Left cardiac atrium (tissue), 4 donors: ENCODE measurements around the gene MYO3A. TPM values are rescaled to one million over a fixed set of nuclear protein-coding genes. Genes with fewer than 3 reads are reported as not detected.
"Not testable (repeated sequence)": the region's sequence is repeated elsewhere in the genome, so short reads cannot be mapped to it uniquely, and the experiment has no call there.

Experiments used
- ATAC-seq, 2 donors: fragments of 200-7000 bp; cut with Tn5 transposase; one replicate each; pipeline ENCODE4 v1.9.1; 2020; ENCODE audit warnings: mild to moderate bottlenecking in 2 of 2, moderate library complexity in 2 of 2
- DNase-seq: peaks from one replicate; pipeline ENCODE4 v3.0.0-alpha.2; 2020
- intact Hi-C, 2 donors: fragments of 100-400 bp; cut with DNase I; formaldehyde crosslinking; loops; one replicate each; pipeline versions ENCODE4 v1.14.1 to v1.15.1; 2022 to 2023
- total RNA-seq, 2 donors: library from RNA; stranded (reverse); fragmentation: NEBNext Ultra II Directional; extraction: Animal tissue kit (Norgen Biotek cat#: 25700); gene quantifications; one replicate each; pipeline ENCODE4 v1.2.1, GENCODE V29; 2021
- donor health status: DM: no; HTN: yes; CAD: no.
- donor health status: DM: no; HTN: yes; CAD: no; lungs with severe emphysema.
- donor health status: DM: yes; HTN: yes; CAD: no.
- donor health status: Dilated cardiomyopathy.

The MYO3A gene
- total RNA-seq, 2 donors from 2014 or later: not detected

GRCh38 chr10:25974897-25975459 is 40.9 kb downstream of the MYO3A start:
- no peak for DNase-seq

GRCh38 chr10:25978771-25979170 is 44.7 kb downstream of the MYO3A start:
- DNase-seq (no peak), ATAC-seq (no peak)
- intact Hi-C loops: no loop called here

More at GRCh38 chr10:25974897-25975459, 40.9 kb downstream of the MYO3A start:
- intact Hi-C loops: no loop called here
- no peak for ATAC-seq

GRCh38 chr10:25982107-25982506 is 48.1 kb downstream of the MYO3A start:
- intact Hi-C loops: no loop called here
- DNase-seq: no peak
- no peak for ATAC-seq

- DNase-seq (no peak), ATAC-seq (no peak)
- intact Hi-C loops: no loop called here
Measured at GRCh38 chr10:25988583-25988982, 54.6 kb downstream of the MYO3A start.

GRCh38 chr10:25989951-25990350 is 55.9 kb downstream of the MYO3A start:
- DNase-seq (no peak), ATAC-seq (no peak)

GRCh38 chr10:25999295-25999981 is 65.4 kb downstream of the MYO3A start:
- no peak for ATAC-seq
- no peak for DNase-seq
- intact Hi-C loops: no loop called here

More at GRCh38 chr10:25989951-25990350, 55.9 kb downstream of the MYO3A start:
- intact Hi-C loops: no loop called here

GRCh38 chr10:26000971-26001370 is 66.9 kb downstream of the MYO3A start:
- no peak for ATAC-seq
- DNase-seq: no peak
- intact Hi-C loops: no loop called here

GRCh38 chr10:26002466-26002865 is 68.4 kb downstream of the MYO3A start:
- ATAC-seq: not testable (repeated sequence)

GRCh38 chr10:26015092-26015491 is 81.1 kb downstream of the MYO3A start:
- intact Hi-C loops: no loop called here
- ATAC-seq (peak in 1 of 2 donors; percentile 48), DNase-seq (no peak)

More at GRCh38 chr10:26002466-26002865, 68.4 kb downstream of the MYO3A start:
- DNase-seq, intact Hi-C loops: not testable (repeated sequence)

- intact Hi-C loops: no loop called here
- no peak for DNase-seq
- no peak for ATAC-seq
Measured at GRCh38 chr10:26022831-26023230, 88.8 kb downstream of the MYO3A start.

- intact Hi-C loops: no loop called here
- DNase-seq (no peak), ATAC-seq (no peak)
Measured at GRCh38 chr10:26024303-26024702, 90.3 kb downstream of the MYO3A start.

- DNase-seq: no peak
- no peak for ATAC-seq
- intact Hi-C loops: no loop called here
Measured at GRCh38 chr10:26025523-26025922, 91.5 kb downstream of the MYO3A start.

- intact Hi-C loops: no loop called here
- DNase-seq: no peak
- no peak for ATAC-seq
Measured at GRCh38 chr10:26029858-26030257, 95.8 kb downstream of the MYO3A start.

GRCh38 chr10:26031300-26031699 is 97.3 kb downstream of the MYO3A start:
- intact Hi-C loops: no loop called here
- DNase-seq: no peak
- ATAC-seq: no peak

- DNase-seq (no peak), ATAC-seq (no peak)
- intact Hi-C loops: no loop called here
Measured at GRCh38 chr10:26043469-26043868, 109.4 kb downstream of the MYO3A start.

- ATAC-seq (peak in 1 of 2 donors; percentile 92), DNase-seq (peak; percentile 40)
- intact Hi-C loops: no loop called here
Measured at GRCh38 chr10:26044141-26044749, 110.2 kb downstream of the MYO3A start.

GRCh38 chr10:26046073-26046700 is 112.2 kb downstream of the MYO3A start:
- DNase-seq: no peak
- no peak for ATAC-seq
- intact Hi-C loops: no loop called here

GRCh38 chr10:26048756-26049155 is 114.7 kb downstream of the MYO3A start:
- intact Hi-C loops: no loop called here

GRCh38 chr10:26052326-26052725 is 118.3 kb downstream of the MYO3A start:
- intact Hi-C loops: no loop called here
- no peak for DNase-seq
- ATAC-seq: no peak

More at GRCh38 chr10:26048756-26049155, 114.7 kb downstream of the MYO3A start:
- DNase-seq: no peak
- no peak for ATAC-seq

- ATAC-seq: no peak
- DNase-seq: no peak
- intact Hi-C loops: no loop called here
Measured at GRCh38 chr10:26057466-26057865, 123.4 kb downstream of the MYO3A start.
